ENCODE results near the gene DNAH10. TPM values are rescaled to one million over a fixed set of nuclear protein-coding genes. Genes with fewer than 3 reads are reported as not detected.

Gene DNAH10
- total RNA-seq, 1 donor from 2014 or later = not detected

DNA sequence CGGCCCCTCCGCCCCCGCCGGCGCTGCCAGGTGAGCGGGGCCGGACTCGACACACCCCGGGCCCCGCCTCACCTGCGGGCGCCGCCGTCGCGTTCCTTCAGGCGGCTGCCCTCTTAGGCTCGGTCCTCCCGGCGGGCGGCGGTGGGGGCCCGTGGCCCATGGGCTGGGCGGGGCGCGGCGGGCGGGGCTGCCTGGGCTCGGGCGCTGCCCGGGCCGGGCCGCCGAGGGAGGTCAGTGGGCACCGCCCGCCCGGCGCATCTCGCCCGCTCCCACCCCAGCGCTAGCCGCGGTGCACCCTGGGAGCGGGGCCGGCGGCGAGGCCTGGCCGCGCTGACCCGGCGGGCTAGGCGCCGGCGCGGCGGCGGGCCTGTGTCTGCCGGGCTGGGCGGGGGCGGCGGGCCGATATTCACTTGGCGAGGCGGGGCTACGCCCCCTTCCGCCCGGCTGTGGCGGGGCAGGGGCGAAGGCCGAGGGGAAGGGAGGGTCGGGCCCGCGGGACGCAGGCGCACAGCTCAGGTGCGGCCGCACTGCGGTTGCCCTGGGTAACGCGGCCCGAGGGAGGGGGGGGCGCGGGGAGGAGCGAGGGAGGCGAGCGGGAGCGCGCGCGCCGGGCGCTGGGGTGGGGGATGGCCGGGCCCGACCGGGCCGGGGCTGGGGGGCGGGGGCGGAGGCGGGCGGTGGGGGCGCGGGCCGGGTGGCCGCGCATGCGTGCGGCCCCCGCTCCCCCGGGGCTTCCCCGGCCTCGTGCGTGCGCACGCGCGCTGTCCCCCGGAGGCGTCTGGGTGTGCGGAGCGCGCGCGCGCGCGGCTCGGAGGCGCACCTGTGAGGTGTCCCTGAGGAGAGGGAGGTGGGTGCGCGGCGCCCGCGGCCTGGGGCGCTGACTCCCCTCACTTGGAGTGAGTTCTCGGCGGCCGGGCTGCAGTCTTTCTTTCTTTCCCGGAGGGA is 210.6 kb downstream of the DNAH10 start, which contains the start of the genes CCDC92 and ZNF664:
TSS of gene CCDC92 (minus strand) at position 375 of the 945 bp plus-strand sequence. CDS start 28,526 bp downstream, outside the sequence.
TSS of gene ZNF664 (plus strand) at position 759 of the 945 bp plus-strand sequence. CDS start 38,930 bp downstream, outside the sequence.
- peak within 1 kb of the TSS; percentile 94 for H3K4me3 ChIP-seq
- no peaks in the 10 kb centered on the region for H3K9me3 ChIP-seq (replicated peaks)
- peak; percentile 93 for DNase-seq
- intact Hi-C loops (cut with micrococcal nuclease) = no loop called here
- peaks cover 6% of the 10 kb centered on the region for H3K36me3 ChIP-seq
- H3K4me1 ChIP-seq = peaks cover 65% of the 10 kb centered on the region
- TF ChIP-seq, protein P1, sequence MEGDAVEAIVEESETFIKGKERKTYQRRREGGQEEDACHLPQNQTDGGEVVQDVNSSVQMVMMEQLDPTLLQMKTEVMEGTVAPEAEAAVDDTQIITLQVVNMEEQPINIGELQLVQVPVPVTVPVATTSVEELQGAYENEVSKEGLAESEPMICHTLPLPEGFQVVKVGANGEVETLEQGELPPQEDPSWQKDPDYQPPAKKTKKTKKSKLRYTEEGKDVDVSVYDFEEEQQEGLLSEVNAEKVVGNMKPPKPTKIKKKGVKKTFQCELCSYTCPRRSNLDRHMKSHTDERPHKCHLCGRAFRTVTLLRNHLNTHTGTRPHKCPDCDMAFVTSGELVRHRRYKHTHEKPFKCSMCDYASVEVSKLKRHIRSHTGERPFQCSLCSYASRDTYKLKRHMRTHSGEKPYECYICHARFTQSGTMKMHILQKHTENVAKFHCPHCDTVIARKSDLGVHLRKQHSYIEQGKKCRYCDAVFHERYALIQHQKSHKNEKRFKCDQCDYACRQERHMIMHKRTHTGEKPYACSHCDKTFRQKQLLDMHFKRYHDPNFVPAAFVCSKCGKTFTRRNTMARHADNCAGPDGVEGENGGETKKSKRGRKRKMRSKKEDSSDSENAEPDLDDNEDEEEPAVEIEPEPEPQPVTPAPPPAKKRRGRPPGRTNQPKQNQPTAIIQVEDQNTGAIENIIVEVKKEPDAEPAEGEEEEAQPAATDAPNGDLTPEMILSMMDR (IDR thresholded peaks at IDR 0.05; ENCODE audit: borderline replicate concordance) = no peak
- H3K27ac ChIP-seq (replicated peaks) = peak within 1 kb of the TSS; percentile 96
- no peaks in the 10 kb centered on the region for H3K27me3 ChIP-seq (ENCODE audit: low read depth)

DNA sequence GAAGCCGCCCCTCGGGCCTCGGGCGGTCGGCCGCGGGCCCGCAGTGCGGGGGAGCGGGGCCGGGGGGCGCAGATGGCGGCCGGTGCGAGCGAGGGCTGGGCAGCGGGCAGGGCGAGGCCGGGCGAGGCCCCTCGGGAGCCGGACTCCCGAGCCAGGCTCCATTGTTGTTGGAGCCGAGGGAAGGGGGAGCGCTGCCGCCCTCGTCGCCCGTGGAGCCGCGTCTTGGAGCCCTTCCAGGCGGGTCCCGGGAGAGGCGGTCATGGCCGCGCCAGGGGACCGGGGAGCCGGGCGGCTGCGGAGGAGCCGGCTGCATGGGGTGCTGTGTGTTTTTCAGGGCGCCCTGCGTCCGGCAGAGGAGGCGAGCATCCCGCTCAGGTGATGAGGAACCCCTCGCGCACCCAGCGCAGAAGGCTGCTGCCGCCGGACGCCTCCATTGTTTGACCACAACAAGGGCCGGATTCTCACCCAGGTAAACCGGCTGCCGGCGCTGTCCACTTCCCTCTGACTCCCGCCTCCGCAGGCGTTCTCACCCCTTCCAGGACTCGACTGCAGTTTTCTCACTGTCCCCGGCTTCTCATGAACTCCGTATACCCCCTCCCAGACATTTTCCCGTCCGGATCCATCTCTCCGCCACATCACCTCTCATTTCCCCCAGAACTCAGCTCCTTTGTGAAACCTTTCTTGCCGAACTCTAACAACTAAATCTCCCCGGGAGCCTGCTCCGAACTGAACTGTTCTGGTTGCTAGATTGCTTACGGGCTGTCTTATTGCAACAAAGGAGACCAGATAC is 211.6 kb downstream of the DNAH10 start:
- H3K4me1 ChIP-seq = peaks cover 59% of the 10 kb centered on the region
- H3K27ac ChIP-seq (replicated peaks) = peak overlapping the region; percentile 96
- H3K4me3 ChIP-seq = peak overlapping the region; percentile 94
- H3K27me3 ChIP-seq (ENCODE audit: low read depth) = no peaks in the 10 kb centered on the region
- intact Hi-C loops (cut with micrococcal nuclease) = no loop called here
- H3K9me3 ChIP-seq (replicated peaks) = no peaks in the 10 kb centered on the region
- TF ChIP-seq, protein P1 (IDR thresholded peaks at IDR 0.05; ENCODE audit: borderline replicate concordance) = no peak
- DNase-seq = peak; percentile 51
- peaks cover 6% of the 10 kb centered on the region for H3K36me3 ChIP-seq

DNA sequence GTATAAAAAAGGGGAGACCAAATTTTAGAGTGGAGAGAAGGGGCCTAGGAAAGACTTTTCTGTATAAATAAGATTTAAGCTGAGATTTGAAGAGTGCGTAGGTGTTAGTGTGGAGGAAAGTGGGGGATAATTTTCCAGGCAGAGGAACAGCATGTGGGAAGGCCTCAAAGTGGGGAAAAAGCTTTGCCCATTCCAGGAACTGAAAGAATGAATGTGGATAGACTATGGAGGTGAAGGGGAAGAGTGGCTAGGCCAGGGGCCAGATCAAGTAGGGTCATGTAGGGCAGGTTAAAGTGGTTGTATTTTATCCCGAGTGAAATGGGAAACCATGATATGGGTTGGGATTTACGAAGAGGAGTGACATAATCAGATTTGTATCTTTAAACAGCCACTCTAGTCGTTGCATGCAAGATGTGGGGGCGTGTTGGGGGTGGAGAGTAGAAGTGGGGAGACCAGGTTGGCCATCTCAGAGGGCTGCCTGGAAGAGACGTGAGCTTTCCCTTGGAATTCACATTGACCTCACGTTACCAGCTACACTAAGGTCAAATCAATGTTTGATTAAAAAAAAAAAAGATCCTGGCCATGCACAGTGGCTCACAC is 214.2 kb downstream of the DNAH10 start:
- intact Hi-C loops (cut with micrococcal nuclease) = no loop called here
- Histone ChIP-seq H3K4me1 (peaks cover 41% of the 10 kb centered on the region), H3K9me3 (replicated peaks) (no peaks in the 10 kb centered on the region), H3K36me3 (peaks cover 11% of the 10 kb centered on the region), H3K4me3 (no peak overlapping the region), H3K27ac (replicated peaks) (no peak overlapping the region), H3K27me3 (ENCODE audit: low read depth) (no peaks in the 10 kb centered on the region)
- no peak for DNase-seq
- TF ChIP-seq, protein P1 (IDR thresholded peaks at IDR 0.05; ENCODE audit: borderline replicate concordance) = no peak

DNA sequence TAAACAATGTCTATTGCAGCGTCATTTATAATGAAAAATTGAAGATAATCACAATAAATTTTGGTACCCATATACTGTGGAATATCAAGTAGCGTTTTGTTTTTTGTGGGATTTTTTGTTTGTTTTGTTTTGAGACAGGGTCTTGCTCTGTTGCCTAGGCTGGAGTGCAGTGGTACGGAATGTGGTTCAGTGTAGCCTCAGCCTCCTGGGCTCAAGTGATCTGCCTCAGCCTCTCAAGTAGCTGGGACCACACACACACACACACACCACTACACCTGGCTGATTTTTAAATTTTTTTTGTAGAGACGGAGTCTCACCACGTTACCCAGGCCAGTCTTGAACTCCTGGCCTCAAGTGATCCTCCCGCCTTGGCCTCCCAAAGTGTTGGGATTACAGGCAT is 217.5 kb downstream of the DNAH10 start:
- Histone ChIP-seq H3K27me3 (ENCODE audit: low read depth) (no peaks in the 10 kb centered on the region), H3K9me3 (replicated peaks) (no peaks in the 10 kb centered on the region), H3K36me3 (peaks cover 17% of the 10 kb centered on the region), H3K4me3 (no peak overlapping the region), H3K27ac (replicated peaks) (no peak overlapping the region), H3K4me1 (peaks cover 46% of the 10 kb centered on the region)
- TF ChIP-seq, protein P1 (IDR thresholded peaks at IDR 0.05; ENCODE audit: borderline replicate concordance) = no peak
- DNase-seq = no peak
- intact Hi-C loops (cut with micrococcal nuclease) = no loop called here

DNA sequence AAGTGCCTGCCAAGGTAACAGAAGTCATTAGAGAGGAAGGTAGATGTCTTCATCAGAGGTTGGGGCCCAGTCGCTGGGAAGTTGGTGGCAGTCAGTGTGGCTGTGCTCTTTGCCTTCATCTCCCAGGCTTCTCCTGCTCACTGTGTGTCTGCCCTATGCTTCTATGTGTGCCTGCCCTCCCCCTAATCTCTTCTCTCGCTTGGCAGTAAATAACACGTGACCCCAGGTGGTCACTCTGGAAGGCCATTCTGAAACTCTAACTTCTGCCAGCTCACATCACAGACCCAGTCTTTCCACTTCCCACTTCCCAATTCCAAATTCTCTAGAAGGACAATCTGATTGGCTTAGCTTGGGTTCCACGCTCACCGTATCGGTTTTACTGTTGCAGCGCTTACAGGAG is 220.2 kb downstream of the DNAH10 start:
- TF ChIP-seq, protein P1 (IDR thresholded peaks at IDR 0.05; ENCODE audit: borderline replicate concordance) = no peak
- Histone ChIP-seq H3K36me3 (peaks cover 13% of the 10 kb centered on the region), H3K27me3 (ENCODE audit: low read depth) (no peaks in the 10 kb centered on the region), H3K4me3 (no peak overlapping the region), H3K4me1 (peaks cover 63% of the 10 kb centered on the region), H3K9me3 (replicated peaks) (no peaks in the 10 kb centered on the region), H3K27ac (replicated peaks) (no peak overlapping the region)
- DNase-seq = no peak
- intact Hi-C loops (cut with micrococcal nuclease) = loop anchor here (10.0 kb wide), 1 partner anchor 77 kb away; no protein-coding TSS in a partner anchor
